Inferior parietal cortex (tissue), 1 donor: ENCODE data around the gene AKR1C2.
"Not testable (repeated sequence)": the region's sequence is repeated elsewhere in the genome, so short reads cannot be mapped to it uniquely, and the experiment has no call there.

Experiments used
- DNase-seq: peaks from one replicate; pipeline ENCODE4 v3.0.0-alpha.2; 2016; ENCODE audit errors: extremely low spot score

The AKR1C2 gene

DNA sequence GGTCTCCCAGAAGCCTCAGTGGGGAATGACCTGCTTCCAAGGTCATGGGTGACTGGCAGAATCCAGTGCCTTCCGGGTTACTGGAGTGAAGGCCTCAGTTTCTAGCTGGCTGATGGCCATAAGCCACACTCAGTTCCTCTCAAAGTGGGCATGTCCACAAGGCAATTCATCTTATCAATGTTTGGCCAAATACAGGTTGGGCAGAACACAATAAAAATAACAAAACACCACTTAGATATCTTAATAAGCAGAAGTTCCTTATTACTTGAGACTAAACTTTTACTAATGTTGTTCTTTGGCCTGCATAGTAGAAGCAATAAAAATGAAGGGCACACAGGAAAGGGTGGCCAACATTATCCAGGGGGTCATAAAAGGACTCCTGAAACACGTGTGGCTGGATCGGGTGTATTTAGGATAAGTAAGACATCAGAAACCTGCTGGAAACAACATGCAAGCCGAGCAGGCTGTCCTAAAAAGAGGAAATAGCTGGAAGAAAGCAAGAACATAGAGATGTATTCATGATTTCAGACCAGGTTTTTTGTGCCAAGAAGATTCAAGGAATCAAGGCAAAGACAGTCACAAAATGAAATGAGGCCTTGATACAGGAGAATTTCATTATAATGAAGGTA, 19.6 kb upstream of the AKR1C2 start:
- no peak for DNase-seq

GRCh38 chr10:5021624-5022290, 18.1 kb upstream of the AKR1C2 start:
- not testable (repeated sequence) for DNase-seq

GRCh38 chr10:5019770-5020612, 16.3 kb upstream of the AKR1C2 start:
- not testable (repeated sequence) for DNase-seq

DNA sequence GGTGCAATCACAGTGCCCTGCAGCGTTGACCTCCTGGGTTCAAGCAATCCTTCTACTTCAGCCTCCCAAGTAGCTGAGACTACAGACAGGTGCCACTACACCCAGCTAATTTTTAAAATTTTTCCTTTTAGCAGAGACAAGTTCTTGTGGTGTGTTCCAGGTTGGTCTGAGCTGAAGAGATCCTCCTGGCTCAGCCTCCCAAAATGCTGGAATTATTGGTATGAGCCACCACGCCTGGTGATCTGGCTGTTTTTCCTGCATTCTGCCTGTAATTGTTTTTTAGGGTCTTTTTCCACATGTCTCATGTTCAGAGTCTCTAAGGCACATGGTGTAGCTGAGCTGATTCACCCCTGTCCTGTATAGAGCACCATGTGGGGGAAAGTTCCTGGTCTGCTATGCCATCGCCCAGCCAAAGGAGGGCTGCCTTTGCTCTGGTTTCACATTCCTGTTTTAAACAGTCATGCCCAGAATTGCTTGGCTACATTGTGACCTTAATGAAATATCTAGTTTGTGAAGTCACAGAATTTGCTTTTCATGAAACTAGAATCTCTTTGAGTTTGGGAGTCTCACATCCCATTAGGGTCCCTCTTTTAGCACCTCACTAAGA, 15.1 kb upstream of the AKR1C2 start:
- not testable (repeated sequence) for DNase-seq

- DNase-seq: no peak
Measured at GRCh38 chr10:5018134-5018533, 14.5 kb upstream of the AKR1C2 start.

GRCh38 chr10:5014936-5015335, 11.3 kb upstream of the AKR1C2 start:
- no peak for DNase-seq

GRCh38 chr10:5014200-5014910, 10.7 kb upstream of the AKR1C2 start:
- DNase-seq: not testable (repeated sequence)

- no peak for DNase-seq
Measured at GRCh38 chr10:5013385-5013784, 9.7 kb upstream of the AKR1C2 start.

DNA sequence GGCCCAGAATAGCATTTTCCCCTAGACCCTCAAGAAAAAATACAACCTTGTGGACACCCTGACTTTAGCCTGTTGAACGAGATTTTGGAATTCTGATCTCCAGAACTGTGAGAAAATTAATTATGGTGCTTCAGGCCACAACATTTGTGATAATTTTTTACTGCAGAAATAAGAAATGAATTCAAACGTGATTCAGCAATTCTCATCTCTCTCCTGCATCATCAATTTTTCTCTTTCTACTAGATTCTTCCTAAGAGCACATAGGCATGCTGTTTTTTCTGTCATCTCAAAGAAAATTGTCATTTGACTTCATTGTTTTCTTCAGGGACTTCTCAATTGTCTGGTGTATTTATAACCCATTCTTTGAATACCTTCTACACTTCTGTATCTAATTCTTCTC, 8.9 kb upstream of the AKR1C2 start:
- DNase-seq: no peak

GRCh38 chr10:5011392-5011791, 7.7 kb upstream of the AKR1C2 start:
- DNase-seq: not testable (repeated sequence)

DNA sequence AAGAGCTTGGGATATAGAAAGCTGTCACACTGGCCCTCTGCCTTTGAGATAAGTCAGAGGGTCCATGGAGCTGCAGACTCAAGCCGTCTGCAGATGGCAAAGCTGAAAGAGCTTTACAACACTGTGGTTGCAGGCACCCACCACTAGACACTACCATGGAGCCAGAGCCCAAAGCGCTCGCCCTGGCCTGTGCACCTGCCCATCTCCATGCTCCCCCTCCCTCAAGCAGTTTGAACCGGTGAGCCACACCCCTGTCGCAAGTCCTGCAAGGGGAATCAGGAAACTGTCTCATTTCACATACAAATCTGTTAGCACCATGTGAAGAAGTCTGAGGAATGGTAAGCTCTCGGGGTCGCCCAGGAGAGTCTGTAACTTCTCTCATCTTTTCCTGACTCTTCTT, 6.4 kb upstream of the AKR1C2 start:
- DNase-seq: not testable (repeated sequence)

GRCh38 chr10:5008857-5009548, 5.3 kb upstream of the AKR1C2 start:
- DNase-seq: not testable (repeated sequence)

- DNase-seq: not testable (repeated sequence)
Measured at GRCh38 chr10:5004501-5004900, 844 bp upstream of the AKR1C2 start.

DNA sequence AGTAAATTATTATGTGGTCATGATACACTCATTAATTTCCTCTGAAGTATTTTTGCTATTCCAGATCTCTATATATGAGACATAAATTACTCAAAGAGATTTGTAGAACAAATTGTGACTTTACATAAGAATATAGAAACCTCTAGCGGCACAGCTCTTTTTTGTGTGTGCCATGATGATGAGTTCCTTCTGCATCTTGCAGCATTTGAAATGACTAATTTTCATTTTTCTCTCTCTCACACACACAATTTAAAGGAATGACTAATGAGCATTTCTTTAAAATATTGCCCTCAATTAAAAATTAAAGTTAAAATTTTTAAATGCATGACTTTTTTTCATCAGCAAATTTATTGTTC, 351 bp upstream of the AKR1C2 start:
- not testable (repeated sequence) for DNase-seq

GRCh38 chr10:5002013-5002727, 1.5 kb downstream of the AKR1C2 start:
- DNase-seq: no peak

DNA sequence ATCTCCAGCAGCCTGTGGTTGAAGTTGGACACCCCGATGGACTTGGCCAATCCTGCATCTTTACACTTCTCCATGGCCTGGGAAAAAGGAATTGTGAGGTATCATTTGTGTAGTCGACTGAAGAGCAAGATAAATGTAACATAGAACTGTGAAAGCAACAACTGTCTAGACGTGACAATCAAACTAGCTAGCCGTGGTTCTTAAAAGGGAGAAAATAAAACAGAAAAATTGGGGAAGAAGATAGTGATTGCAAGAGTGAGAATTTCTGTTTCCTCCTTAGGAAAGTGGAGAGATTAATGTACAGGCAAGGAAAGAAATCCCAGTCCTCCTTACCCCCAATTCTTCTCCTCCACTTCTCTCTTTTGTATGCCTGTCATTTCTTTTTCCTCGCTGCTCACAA, 5.0 kb downstream of the AKR1C2 start:
- DNase-seq: no peak

- DNase-seq: not testable (repeated sequence)
Measured at GRCh38 chr10:4994260-4994659, 9.4 kb downstream of the AKR1C2 start.

- not testable (repeated sequence) for DNase-seq
Measured at GRCh38 chr10:4992564-4992963, 11.1 kb downstream of the AKR1C2 start.

DNA sequence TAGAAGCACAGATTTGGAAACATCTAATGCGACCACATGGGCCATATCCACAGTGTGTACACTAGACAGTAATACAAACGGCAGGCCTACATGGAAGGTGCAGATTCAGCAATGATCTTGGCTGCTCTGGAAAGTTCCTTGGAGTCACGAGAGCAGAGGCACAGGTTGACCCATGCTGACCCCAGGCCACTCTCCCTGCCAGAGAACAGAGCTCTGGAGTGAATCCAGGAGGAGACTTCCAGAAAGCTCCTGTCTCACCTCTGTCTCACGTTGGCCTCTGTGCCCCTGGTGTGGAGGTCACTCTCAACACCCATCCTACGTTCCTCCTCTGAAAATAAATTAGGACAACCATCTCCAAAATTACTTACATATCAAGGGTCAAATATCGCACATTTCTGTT, 12.2 kb downstream of the AKR1C2 start:
- DNase-seq: not testable (repeated sequence)

DNA sequence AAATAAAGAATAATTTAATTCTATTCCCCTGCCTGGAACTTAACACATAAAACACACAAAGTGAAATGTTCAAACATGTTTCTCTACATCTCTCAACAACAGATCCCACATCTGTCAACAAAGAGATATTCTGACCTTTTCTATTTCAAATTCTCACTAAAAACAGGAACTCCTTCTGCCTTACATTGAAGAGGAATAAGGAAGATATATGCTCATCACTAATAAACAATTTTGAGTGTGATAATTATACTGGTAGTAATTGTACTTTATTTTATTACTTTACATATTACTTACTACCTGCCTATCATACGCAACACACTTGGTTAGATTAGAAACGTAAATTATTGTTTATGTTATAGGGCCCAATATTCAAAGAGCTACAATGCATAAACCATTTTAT, 13.4 kb downstream of the AKR1C2 start:
- DNase-seq: no peak
